H9 (cell line): ENCODE measurements around the gene GRB2. TPM values are rescaled to one million over a fixed set of nuclear protein-coding genes. Genes with fewer than 3 reads are reported as not detected.

ENCODE experiments used
- DNase-seq: peaks from one replicate; pipeline ENCODE4 v3.0.0-alpha.2; 2017
- H2AFZ ChIP-seq: one replicate; pipeline ENCODE4 v1.6.1; 2013; ENCODE audit warnings: mild to moderate bottlenecking, low read length, control low read depth, moderate library complexity
- H2AK5ac ChIP-seq: 2 replicates; pipeline ENCODE4 v1.6.1; 2013; ENCODE audit warnings: low read length, control low read depth, mixed read lengths; ENCODE audit not compliant: insufficient read length
- H2BK120ac ChIP-seq: one replicate; pipeline ENCODE4 v1.6.1; 2013; ENCODE audit warnings: low read depth, mild to moderate bottlenecking, low read length, control low read depth, inconsistent platforms; ENCODE audit not compliant: poor library complexity, severe bottlenecking
- H2BK12ac ChIP-seq: 2 replicates; pipeline ENCODE4 v1.6.1; 2013; ENCODE audit warnings: low read length, control low read depth, mixed read lengths, low read depth; ENCODE audit not compliant: insufficient read length
- H2BK15ac ChIP-seq: 2 replicates; pipeline ENCODE4 v1.6.1; 2013; ENCODE audit warnings: low read depth, low read length, control low read depth
- H2BK20ac ChIP-seq: one replicate; pipeline ENCODE4 v1.6.1; 2013; ENCODE audit warnings: low read depth, mild to moderate bottlenecking, low read length, control low read depth, inconsistent platforms; ENCODE audit not compliant: poor library complexity, severe bottlenecking
- H2BK5ac ChIP-seq: 2 replicates; pipeline ENCODE4 v1.6.1; 2013; ENCODE audit warnings: low read length, control low read depth, mixed read lengths; ENCODE audit not compliant: insufficient read length
- H3K14ac ChIP-seq: 2 replicates; pipeline ENCODE4 v1.6.1; 2013; ENCODE audit warnings: low read length, control low read depth; ENCODE audit not compliant: insufficient read depth
- H3K18ac ChIP-seq: 2 replicates; pipeline ENCODE4 v1.6.1; 2013; ENCODE audit warnings: low read depth, mild to moderate bottlenecking, mixed read lengths, low read length, control low read depth; ENCODE audit not compliant: insufficient read length
- H3K23ac ChIP-seq: 2 replicates; pipeline ENCODE4 v1.6.1; 2013; ENCODE audit warnings: low read length, control low read depth, mixed read lengths, low read depth; ENCODE audit not compliant: insufficient read length
- H3K23me2 ChIP-seq: 2 replicates; pipeline ENCODE4 v1.6.1; 2013; ENCODE audit warnings: low read depth, mild to moderate bottlenecking, mixed read lengths, low read length, control low read depth; ENCODE audit not compliant: insufficient read length, poor library complexity, severe bottlenecking
- H3K27ac ChIP-seq: 2 replicates; pipeline ENCODE4 v1.5.1; 2013; ENCODE audit warnings: low read length, control low read depth, mixed read lengths, low read depth; ENCODE audit not compliant: insufficient read length
- H3K27me3 ChIP-seq: 2 replicates; pipeline ENCODE4 v1.6.1; 2013; ENCODE audit warnings: low read length, control low read depth, inconsistent platforms; ENCODE audit not compliant: insufficient read depth
- H3K4ac ChIP-seq: 2 replicates; pipeline ENCODE4 v1.6.1; 2013; ENCODE audit warnings: low read depth, mild to moderate bottlenecking, control low read depth, inconsistent platforms, low read length, moderate library complexity
- H3K4me1 ChIP-seq: 2 replicates; pipeline ENCODE4 v1.6.1; 2013; ENCODE audit warnings: low read length, control low read depth, inconsistent platforms; ENCODE audit not compliant: insufficient read depth
- H3K4me2 ChIP-seq: 2 replicates; pipeline ENCODE4 v1.6.1; 2013; ENCODE audit warnings: low read length, control low read depth, mixed read lengths; ENCODE audit not compliant: insufficient read length, insufficient read depth
- H3K56ac ChIP-seq: 2 replicates; pipeline ENCODE4 v1.6.1; 2013; ENCODE audit warnings: low read depth, mild to moderate bottlenecking, mixed read lengths, low read length, control low read depth; ENCODE audit not compliant: insufficient read length
- H3K79me1 ChIP-seq: 2 replicates; pipeline ENCODE4 v1.6.1; 2013; ENCODE audit warnings: low read depth, mild to moderate bottlenecking, moderate library complexity, low read length, control low read depth, inconsistent platforms; ENCODE audit not compliant: insufficient read depth, poor library complexity, severe bottlenecking
- H3K79me2 ChIP-seq: 2 replicates; pipeline ENCODE4 v1.6.1; 2013; ENCODE audit warnings: low read length, control low read depth, inconsistent platforms; ENCODE audit not compliant: insufficient read depth
- H3K9ac ChIP-seq: 2 replicates; pipeline ENCODE4 v1.6.1; 2013; ENCODE audit warnings: low read length, control low read depth, mixed read lengths; ENCODE audit not compliant: insufficient read length; ENCODE audit errors: extremely low read depth
- H3K9me3 ChIP-seq: one replicate; pipeline ENCODE4 v1.6.1; 2013; ENCODE audit warnings: low read depth, low read length, inconsistent platforms; ENCODE audit not compliant: control insufficient read depth
- H3T11ph ChIP-seq: one replicate; pipeline ENCODE4 v1.6.1; 2013; ENCODE audit warnings: mild to moderate bottlenecking, low read length, control low read depth, inconsistent platforms
- H4K20me1 ChIP-seq: one replicate; pipeline ENCODE4 v1.6.1; 2013; ENCODE audit not compliant: control insufficient read depth, insufficient read length, insufficient read depth
- H4K5ac ChIP-seq: 2 replicates; pipeline ENCODE4 v1.6.1; 2013; ENCODE audit warnings: low read depth, mild to moderate bottlenecking, mixed read lengths, low read length, control low read depth; ENCODE audit not compliant: insufficient read length
- H4K8ac ChIP-seq: replicated peaks from 2 replicates; pipeline ENCODE4 v1.6.1; 2013; ENCODE audit warnings: low read length, control low read depth, mixed read lengths, low read depth; ENCODE audit not compliant: insufficient read length
- H4K91ac ChIP-seq: 2 replicates; pipeline ENCODE4 v1.6.1; 2013; ENCODE audit warnings: low read depth, mild to moderate bottlenecking, moderate library complexity, mixed read lengths, low read length, control low read depth; ENCODE audit not compliant: insufficient read length
- H3K27ac Mint-ChIP-seq, 3 experiments: 2 replicates in 2 of 3; 3 replicates in 1 of 3; pipeline ENCODE4 v1.8.0; 2020 to 2021; ENCODE audit warnings: mixed read lengths in 3 of 3, mild to moderate bottlenecking in 1 of 3, moderate library complexity in 1 of 3
- H3K27me3 Mint-ChIP-seq: 2 replicates; pipeline ENCODE4 v1.8.0; 2021; ENCODE audit warnings: low read depth, mild to moderate bottlenecking, moderate library complexity, mixed read lengths
- H3K36me3 Mint-ChIP-seq, 3 experiments: 2 replicates in 2 of 3; 3 replicates in 1 of 3; pipeline ENCODE4 v1.8.0; 2020 to 2021; ENCODE audit warnings: low read depth in 3 of 3, mixed read lengths in 3 of 3; ENCODE audit not compliant: insufficient read depth in 1 of 3
- H3K4me1 Mint-ChIP-seq, 2 experiments: 2 replicates each; pipeline ENCODE4 v1.8.0; 2020; ENCODE audit warnings: mixed read lengths in 2 of 2
- H3K4me3 Mint-ChIP-seq, 2 experiments: 2 replicates in 1 of 2; 3 replicates in 1 of 2; pipeline ENCODE4 v1.8.0; 2020 to 2021; ENCODE audit warnings: mild to moderate bottlenecking in 2 of 2, mixed read lengths in 2 of 2, moderate library complexity in 1 of 2
- H3K9me3 Mint-ChIP-seq, 2 experiments: 2 replicates in 1 of 2; 3 replicates in 1 of 2; pipeline ENCODE4 v1.8.0; 2020; ENCODE audit warnings: mild to moderate bottlenecking in 2 of 2, mixed read lengths in 2 of 2, moderate library complexity in 1 of 2
- CTCF ChIP-seq: fragments of 200-600 bp; sonication (generic); conservative IDR thresholded peaks from 3 replicates; pipeline ENCODE4 v1.8.0; 2021; ENCODE audit warnings: antibody characterized with exemption, mild to moderate bottlenecking
- WGBS: extraction: QIAGEN DNeasy Blood & Tissue Kit; methylation state at CpG from one replicate; pipeline ENCODE4 v1.1.7; 2013; ENCODE audit warnings: missing lambda C conversion rate, low lambda C conversion rate, mixed read lengths; ENCODE audit not compliant: insufficient read length; ENCODE audit errors: extremely low coverage; 5-methylcytosine and 5-hydroxymethylcytosine counted together
- total RNA-seq: library from RNA; stranded (reverse); gene quantifications from 2 replicates; pipeline ENCODE4 v1.2.1, GENCODE V29; 2021

Gene GRB2
- total RNA-seq, 1 experiment from 2014 or later: 91.7 TPM

DNA sequence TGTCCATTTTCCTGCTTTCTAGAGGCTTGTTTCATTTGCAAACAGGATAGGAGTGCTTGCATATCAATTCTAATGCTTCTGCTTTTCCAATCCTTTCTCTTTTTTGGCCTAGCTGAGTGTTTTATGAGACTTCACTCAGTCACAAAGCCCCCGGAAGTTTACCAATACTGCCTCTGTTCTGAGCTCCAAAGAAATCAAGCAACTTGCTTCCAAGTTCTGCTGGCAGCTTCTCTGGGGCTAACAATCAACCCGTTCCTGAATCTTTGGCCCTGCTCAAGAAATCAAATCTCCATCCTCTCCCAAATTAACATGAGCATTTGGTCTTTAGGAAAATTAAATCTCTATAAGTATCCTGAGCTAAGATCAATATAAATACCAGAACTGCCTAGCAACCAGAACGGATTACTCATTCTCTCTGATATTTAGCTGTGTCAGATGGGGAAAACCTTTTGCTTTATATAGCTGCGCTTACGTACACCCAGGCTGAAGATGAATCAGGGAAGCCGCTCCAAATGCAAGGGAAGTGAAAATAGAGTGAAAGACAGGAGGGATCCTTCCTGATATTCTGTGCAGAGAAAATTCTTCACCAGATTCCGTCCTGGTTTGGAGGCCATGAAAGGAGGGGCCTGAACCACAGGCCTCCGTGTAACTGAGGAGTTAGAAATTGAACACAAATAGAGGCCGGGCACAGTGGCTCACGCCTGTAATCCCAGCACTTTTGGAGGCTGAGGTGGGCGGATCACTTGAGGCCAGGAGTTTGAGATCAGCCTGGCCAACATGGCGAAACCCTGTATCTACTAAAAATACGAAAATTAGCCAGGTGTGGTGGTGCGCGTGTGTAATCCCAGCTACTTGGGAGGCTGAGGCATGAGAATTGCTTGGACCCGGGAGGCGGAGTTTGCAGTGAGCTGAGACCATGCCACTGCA, 23.3 kb upstream of the GRB2 start:
- no peak overlapping the region for H2BK5ac ChIP-seq

More for the DNA sequence above, 23.3 kb upstream of the GRB2 start:
- Histone ChIP-seq H3K9me3 (no peaks in the 10 kb centered on the region), H2BK20ac (no peak overlapping the region), H3K4me1 (no peaks in the 10 kb centered on the region; the same call in 1 of the 2 replicates), H3K79me2 (no peaks in the 10 kb centered on the region), H4K5ac (no peak overlapping the region), H4K91ac (no peak overlapping the region), H3T11ph (no peak overlapping the region), H4K8ac (no peak overlapping the region), H2AK5ac (no peak overlapping the region), H3K23ac (no peak overlapping the region), H4K20me1 (no peaks in the 10 kb centered on the region), H2BK12ac (no peak overlapping the region), H3K23me2 (no peaks in the 10 kb centered on the region), H2BK120ac (no peak overlapping the region), H3K9ac (no peak overlapping the region), H3K4ac (no peak overlapping the region), H3K79me1 (no peaks in the 10 kb centered on the region), H3K4me2 (no peak overlapping the region), H3K18ac (no peak overlapping the region), H3K27me3 (no peaks in the 10 kb centered on the region), H2BK15ac (no peak overlapping the region), H3K56ac (no peak overlapping the region), H3K27ac (no peak overlapping the region), H3K14ac (no peak overlapping the region), H2AFZ (no peak overlapping the region)
- H3K27me3 Mint-ChIP-seq: no peaks in the 10 kb centered on the region; the same call in 1 of the 2 replicates
- DNase-seq: no peak
- H3K4me3 Mint-ChIP-seq: no peak overlapping the region; a peak in 1 of 5 replicates
- no CpG with 5 or more reads among the region's 17 CpGs for WGBS
- TF ChIP-seq CTCF: no peak
- H3K9me3 Mint-ChIP-seq: peaks cover 2 to 4% of the 10 kb centered on the region in 2 experiments; a peak in 2 of 5 replicates
- peak overlapping the region in 1 of 3 experiments; percentile 36; a peak in 2 of 7 replicates for H3K27ac Mint-ChIP-seq
- peaks cover 8 to 12% of the 10 kb centered on the region in 2 experiments for H3K4me1 Mint-ChIP-seq
- H3K36me3 Mint-ChIP-seq: no peaks in the 10 kb centered on the region
